Stimulated activated CD8-positive, alpha-beta memory T cell treated with anti-CD3 and anti-CD28 coated beads, Interleukin-2, amount 100 ng/mL, for 1 hour (primary cell): ENCODE results near the gene TMEFF2.
"Not testable (repeated sequence)": the region's sequence is repeated elsewhere in the genome, so short reads cannot be mapped to it uniquely, and the experiment has no call there.

Experiments used
- DNase-seq, 2 donors: peaks; one replicate each; pipeline ENCODE4 v3.0.0-alpha.2; 2020; ENCODE audit warnings: low read depth in 2 of 2

Gene TMEFF2

GRCh38 chr2:192184349-192184748 lies 10.4 kb downstream of the TMEFF2 start:
- DNase-seq = no peak

GRCh38 chr2:192183296-192183695 lies 11.4 kb downstream of the TMEFF2 start:
- no peak for DNase-seq

GRCh38 chr2:192166946-192167345 lies 27.8 kb downstream of the TMEFF2 start:
- no peak for DNase-seq

- DNase-seq = no peak
These were observed 28.9 kb downstream of the TMEFF2 start for GRCh38 chr2:192165842-192166241.

GRCh38 chr2:192162392-192163042 lies 32.2 kb downstream of the TMEFF2 start:
- DNase-seq = peak; percentile 19 to 43

GRCh38 chr2:192161656-192162290 lies 33.0 kb downstream of the TMEFF2 start:
- no peak for DNase-seq

- DNase-seq = no peak
These were observed 35.0 kb downstream of the TMEFF2 start for GRCh38 chr2:192159736-192160135.

- DNase-seq = no peak
These were observed 35.5 kb downstream of the TMEFF2 start for GRCh38 chr2:192159208-192159607.

GRCh38 chr2:192157776-192158175 lies 37.0 kb downstream of the TMEFF2 start:
- DNase-seq = no peak

GRCh38 chr2:192155511-192156118 lies 39.1 kb downstream of the TMEFF2 start:
- no peak for DNase-seq

- DNase-seq = no peak
These were observed 41.2 kb downstream of the TMEFF2 start for GRCh38 chr2:192153561-192153960.

- no peak for DNase-seq
These were observed 42.9 kb downstream of the TMEFF2 start for GRCh38 chr2:192151853-192152252.

GRCh38 chr2:192150166-192150565 lies 44.6 kb downstream of the TMEFF2 start:
- no peak for DNase-seq

GRCh38 chr2:192148620-192149321 lies 46.0 kb downstream of the TMEFF2 start:
- no peak for DNase-seq

GRCh38 chr2:192148241-192148619 lies 46.5 kb downstream of the TMEFF2 start:
- DNase-seq = no peak

GRCh38 chr2:192146069-192147015 lies 48.4 kb downstream of the TMEFF2 start:
- no peak for DNase-seq

GRCh38 chr2:192145496-192145895 lies 49.2 kb downstream of the TMEFF2 start:
- DNase-seq = no peak

GRCh38 chr2:192140236-192140839 lies 54.4 kb downstream of the TMEFF2 start:
- no peak for DNase-seq

GRCh38 chr2:192139813-192140212 lies 54.9 kb downstream of the TMEFF2 start:
- no peak for DNase-seq

GRCh38 chr2:192137451-192137850 lies 57.3 kb downstream of the TMEFF2 start:
- no peak for DNase-seq

GRCh38 chr2:192132604-192133003 lies 62.1 kb downstream of the TMEFF2 start:
- DNase-seq = not testable (repeated sequence)
